ENCODE results near the gene COG7.

The COG7 gene

DNA sequence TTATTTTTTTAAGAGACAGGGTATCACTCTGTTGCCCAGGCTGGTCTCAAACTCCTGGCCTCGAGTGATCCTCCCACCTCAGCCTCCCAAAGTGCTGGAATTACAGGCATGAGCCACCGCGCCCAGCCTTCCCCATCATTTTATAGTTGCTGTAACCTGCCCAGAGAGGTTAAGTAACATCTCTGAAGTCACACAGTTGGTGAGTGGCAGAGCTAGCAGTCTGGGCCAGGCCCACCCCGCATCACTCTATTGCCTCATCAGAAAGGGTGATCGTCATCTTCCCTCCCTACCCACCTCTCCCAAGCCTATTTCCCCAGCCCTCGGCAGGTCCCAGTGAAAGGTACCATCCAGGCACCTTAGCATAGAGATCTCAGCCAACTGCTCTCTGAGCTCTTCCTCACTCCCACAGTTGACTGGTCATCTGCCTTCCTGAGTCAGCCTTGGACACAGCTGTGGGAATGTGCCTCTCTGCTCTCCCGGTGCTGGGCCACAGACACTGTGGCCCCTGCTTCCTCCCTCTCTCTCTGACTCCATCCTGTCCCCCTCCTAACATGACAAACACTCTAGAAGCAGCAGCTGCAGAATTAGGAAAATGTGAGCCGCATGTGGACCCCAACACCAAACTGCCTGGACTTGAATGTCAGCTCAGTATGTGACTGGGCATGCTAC is 93.8 kb downstream of the COG7 start:
- no peak for DNase-seq (ENCODE audit: low spot score)

DNA sequence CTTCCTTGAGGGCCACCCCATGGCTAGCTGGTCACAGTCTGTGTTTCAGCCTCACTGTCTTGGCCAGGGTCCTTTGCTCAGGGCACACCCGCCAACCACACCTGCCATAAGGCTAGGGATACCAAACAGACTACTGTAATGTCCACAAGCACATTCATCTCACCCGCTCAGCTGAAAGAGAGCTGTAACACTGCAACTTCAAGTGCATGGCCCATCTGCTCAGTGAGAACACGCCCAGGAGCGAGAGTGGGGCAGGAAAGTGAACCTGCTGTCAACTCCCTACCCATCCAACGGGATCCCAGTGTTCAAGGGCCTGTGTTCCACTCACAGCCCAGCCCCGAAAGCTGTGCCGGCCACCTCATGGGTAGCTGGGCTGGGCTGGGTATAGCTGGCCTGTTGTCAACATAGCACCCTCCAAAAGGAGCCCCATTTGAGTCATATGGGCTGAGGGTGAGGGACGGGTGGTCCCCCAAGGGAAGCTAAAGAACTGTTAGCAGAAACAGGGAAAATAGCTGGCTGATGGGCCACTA is 95.2 kb downstream of the COG7 start:
- DNase-seq (ENCODE audit: low spot score) = no peak

DNA sequence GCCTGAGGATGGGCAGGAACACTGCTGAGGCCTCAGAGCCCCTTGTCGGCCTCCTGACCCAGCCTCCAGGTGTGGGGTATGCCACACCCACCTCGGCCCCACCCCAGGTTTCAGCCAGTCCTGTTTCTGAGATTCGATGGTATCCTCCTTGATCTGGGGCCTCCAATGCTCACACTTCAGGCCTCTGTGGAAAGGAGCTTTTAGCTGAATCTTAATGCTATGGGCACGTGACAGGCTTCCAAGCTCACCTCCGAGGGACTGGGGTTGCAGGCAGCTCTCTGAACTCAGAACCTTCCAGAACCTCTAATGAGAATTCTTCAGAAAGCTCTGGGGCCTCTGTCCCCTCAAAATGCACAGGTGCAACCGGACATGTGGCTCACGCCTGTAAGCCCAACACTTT is 96.0 kb downstream of the COG7 start:
- DNase-seq (ENCODE audit: low spot score) = no peak

DNA sequence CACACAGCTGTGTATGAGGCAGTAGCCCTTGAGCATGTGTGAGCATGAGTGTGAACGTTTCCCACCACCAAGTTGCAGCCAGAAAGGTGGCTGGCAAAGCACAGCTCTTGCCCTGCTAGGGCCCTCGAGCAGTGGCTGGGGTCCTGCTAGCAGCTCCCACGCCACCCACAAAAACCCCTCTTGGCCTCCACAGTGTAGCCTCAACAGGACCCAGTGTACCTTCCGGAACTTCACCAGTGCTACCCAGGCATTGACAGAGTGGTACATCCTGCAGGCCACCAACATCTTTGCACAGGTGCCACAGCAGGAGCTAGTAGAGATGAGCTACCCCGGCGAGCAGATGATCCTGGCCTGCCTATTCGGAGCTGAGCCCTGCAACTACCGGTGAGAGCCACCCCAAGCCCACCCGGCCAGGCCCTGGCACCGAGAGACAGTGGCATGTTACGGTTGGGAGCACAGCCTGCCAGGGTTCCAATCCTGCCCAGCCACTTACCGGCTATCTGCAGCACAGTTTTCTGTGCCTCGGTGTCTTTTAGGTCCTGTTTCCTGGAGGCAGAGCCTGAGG is 97.8 kb downstream of the COG7 start:
- no peak for DNase-seq (ENCODE audit: low spot score)

DNA sequence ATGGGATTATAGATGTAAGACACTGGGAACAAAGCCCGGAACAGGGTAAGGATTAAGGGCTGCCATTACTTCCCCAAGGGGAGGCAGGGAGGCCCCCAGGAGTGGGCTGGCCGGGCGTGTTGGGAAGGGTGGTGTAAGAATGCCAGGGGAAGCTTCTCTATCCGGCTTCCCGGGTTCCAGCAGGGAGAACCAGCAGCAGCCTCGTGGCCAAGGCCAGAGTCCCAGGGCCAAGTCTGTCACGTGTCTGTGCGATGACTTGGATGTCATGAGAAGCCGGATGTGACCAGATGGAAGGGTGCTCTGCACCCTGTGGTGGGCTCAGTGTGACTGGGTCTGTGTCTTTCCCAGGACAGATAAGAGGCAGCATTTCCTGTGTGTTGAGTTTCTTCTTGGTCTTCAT is 98.7 kb downstream of the COG7 start:
- DNase-seq (ENCODE audit: low spot score) = no peak

DNA sequence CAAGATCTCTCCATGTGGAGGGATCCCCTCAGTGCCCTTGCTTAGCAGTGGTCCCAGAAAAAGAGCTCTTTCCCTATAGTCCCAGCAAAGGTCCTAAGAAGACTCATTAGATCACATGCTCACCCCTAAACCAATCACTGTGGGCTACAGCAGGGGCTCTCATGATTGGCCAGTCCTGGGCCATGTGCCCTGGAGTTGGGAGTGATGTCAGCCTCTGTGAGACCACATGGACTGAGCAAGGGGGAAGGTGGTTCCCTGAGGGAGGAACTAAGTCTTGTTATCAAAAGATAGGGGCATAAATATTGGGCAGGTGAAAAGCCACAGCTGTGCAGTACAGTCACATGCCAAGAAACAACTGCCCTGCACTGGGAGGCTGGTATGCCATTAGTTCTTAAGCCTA is 99.5 kb downstream of the COG7 start:
- DNase-seq (ENCODE audit: low spot score) = no peak

DNA sequence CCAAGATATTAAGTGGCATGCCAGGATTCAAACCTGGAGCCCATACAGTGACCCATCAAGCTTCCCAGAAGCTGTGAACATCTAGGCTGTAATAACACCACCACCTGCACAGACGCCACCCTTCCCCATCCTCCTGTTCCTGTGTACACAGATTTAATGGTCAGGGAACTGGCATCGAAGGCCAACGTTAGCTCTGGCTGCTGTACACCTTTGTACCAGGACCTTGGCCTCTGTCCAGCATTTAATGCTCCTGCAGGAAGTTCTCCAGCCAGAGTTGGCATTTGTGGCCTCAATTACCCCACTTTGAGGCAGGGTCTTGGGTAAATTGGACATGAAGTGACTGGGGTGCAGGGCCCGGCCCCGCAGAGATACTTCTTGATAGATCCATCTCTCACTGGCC is 101.6 kb downstream of the COG7 start:
- no peak for DNase-seq (ENCODE audit: low spot score)

DNA sequence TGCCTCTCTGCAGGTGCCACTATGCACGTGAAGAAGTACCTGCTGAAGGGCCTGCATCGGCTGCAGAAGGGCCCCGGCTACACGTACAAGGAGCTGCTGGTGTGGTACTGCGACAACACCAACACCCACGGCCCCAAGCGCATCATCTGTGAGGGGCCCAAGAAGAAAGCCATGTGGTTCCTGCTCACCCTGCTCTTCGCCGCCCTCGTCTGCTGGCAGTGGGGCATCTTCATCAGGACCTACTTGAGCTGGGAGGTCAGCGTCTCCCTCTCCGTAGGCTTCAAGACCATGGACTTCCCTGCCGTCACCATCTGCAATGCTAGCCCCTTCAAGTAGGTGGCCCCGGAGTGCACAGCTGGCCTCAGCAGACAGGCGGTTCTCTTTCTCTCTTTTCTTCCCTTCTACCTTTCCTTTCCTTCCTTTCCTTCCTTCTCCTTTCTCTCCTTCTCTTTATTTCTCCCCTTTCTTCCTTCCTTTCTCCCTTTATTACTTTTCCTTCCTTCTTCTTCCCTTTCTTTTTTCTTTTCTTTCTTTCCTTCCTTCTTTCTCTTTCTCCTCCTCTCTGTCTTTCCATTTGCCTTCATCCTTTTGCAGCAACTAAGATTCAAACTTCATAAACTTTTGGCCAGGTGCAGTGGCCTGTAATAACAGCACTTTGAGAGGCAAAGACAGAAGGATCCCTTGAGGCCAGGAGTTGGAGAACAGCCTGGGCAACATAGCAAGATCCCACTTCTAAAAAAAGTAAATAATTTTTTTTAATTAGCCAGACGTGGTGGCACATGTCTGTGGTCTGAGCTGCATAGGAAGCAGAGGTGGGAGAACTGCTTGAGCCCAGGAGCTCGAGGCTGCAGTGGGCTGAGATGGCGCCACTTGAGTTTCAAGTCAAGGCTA is 104.2 kb downstream of the COG7 start:
- no peak for DNase-seq (ENCODE audit: low spot score)

DNA sequence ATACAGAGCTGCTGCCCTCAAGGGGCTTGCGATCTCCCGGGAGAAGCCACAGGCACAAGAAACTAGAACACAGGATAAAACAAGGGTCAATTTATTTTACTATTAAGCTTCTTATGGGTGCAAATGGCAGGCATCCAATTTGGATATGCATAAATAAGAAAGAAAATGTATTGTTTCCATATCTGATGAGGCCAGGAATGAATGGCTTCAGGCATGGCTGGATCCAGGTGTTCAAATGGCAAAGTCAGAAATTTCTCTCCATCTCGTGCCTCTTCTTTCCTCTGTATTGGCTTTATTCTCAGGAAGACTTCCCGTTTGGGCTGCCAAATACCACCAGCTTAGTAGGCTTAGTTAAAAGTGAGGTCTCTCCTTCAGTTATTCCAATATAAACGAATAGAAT is 107.8 kb downstream of the COG7 start:
- no peak for DNase-seq (ENCODE audit: low spot score)

DNA sequence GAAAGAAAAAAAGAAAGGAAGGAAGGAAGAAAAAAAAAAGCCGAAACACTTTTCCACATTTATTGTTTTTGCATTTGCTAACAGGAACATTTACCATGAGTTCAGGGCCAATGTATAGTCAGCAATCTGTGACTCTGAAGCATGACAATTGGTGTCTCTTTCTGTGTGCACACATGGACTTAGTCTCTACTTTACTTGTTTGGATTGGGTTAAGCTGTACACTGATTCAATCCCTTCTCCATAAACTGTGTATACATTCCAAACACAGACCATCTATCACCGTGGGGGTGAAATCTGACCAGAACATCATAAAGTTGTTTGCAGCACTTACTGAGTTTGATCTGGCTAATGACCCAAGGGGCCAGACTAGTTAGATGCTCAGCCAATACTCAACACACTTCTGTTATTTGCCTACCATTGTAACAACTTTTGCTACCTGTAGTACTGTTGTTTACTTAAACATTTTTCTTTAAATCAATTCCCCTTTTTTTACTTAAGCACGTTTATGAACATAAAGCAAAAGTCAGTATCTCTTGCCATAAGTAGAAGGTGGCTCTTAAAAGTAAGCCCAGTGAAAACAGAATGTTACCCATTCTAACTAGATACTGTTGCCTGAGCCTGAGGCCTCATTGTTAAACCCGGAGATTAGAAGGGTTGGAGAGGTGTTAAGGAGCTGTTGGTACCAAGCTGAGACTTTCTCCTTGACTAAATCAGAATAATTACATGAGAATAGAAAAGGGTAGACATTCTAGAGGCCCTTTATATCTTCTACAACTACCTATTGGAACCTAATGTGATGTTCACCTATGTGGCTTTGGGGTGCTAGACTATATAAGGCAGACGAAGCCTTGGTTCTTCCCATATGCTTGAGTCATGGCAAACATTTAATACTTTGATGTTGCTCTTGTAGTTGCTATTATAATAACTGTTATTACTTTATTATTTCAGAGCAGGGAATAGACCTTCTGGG is 109.1 kb downstream of the COG7 start:
- no peak for DNase-seq (ENCODE audit: low spot score)

DNA sequence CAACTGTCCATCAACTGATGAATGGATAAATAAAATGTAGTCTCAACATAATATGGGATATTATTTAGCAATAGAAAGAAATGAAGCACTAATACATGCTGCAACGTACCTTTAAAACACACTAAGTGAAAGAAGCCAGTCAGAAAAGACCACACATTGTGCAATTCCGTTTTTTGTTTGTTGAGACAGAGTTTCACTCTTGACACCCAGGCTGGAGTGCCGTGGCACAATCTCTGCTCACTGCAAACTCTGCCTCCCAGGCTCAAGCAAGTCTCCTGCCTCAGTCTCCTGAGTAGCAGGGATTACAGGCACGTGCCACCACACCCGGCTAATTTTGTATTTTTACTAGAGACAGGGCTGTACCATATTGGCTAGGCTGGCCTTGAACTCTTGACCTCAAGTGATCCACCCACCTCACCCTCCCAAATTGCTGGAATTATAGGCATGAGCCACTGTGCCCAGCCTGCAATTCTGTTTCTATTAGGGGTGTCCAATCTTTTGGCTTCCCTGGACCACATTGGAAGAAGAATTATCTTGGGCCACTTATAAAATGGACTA is 110.8 kb downstream of the COG7 start:
- no peak for DNase-seq (ENCODE audit: low spot score)

DNA sequence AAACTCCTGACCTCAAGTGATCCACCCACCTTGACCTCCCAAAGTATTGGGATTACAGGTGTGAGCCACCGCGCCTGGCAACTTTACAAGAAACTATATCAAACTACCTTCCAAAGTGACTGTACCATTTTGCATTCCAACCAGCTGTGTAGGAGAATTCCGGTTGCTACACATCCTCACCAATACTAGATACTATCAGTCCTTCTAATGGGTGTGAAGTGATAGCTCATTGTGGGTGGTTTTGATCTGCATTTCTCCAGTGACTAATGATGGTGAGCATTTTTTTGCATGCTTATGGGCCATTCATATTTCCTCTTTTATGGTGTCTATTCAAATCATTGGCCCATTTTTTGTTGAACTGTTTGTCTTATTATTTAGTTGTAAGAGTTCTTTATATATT is 113.2 kb downstream of the COG7 start:
- DNase-seq (ENCODE audit: low spot score) = no peak
